ENCODE data around the gene SLC25A48. TPM values are rescaled to one million over a fixed set of nuclear protein-coding genes. Genes with fewer than 3 reads are reported as not detected.

The SLC25A48 gene
- polyA plus RNA-seq, 1 donor (not counting 4 experiments of a cell fraction or from before 2014, with no cell fraction given), result not detected

- H3K36me3 ChIP-seq (ENCODE audit: control insufficient read depth in 2 of 2, extremely low read depth in 1 of 2, insufficient read depth in 2 of 2, low read length in 2 of 2), result no peaks in the 10 kb centered on the region
- dilution Hi-C loops (cut with MboI; ENCODE audit: extremely low pct_ligation_motif_present, low sequenced_read_pairs), result loop anchor here (25.0 kb wide), 1 partner anchor 379 kb away; the partner anchor contains the start of gene TIFAB
- no peaks in the 10 kb centered on the region for H3K9me1 ChIP-seq (ENCODE audit: control insufficient read depth, extremely low read depth, insufficient read depth, low read length)
- H4K20me1 ChIP-seq (ENCODE audit: control insufficient read depth, extremely low read depth, insufficient read depth, low read length), result no peaks in the 10 kb centered on the region
- no peak overlapping the region for H3K4me3 ChIP-seq (ENCODE audit: control insufficient read depth in 2 of 3, extremely low read depth in 1 of 3, insufficient read depth in 2 of 3, low read depth in 1 of 3, low read length in 3 of 3)
- TF ChIP-seq CTCF (optimal IDR thresholded peaks at IDR 0.05 in 1 of 3, IDR thresholded peaks at IDR 0.05 in 1 of 3, conservative IDR thresholded peaks at IDR 0.05 in 1 of 3; ENCODE audit: extremely low read depth in 1 of 3, insufficient read depth in 2 of 3, low read length in 3 of 3) (no peak), EZH2 (IDR thresholded peaks at IDR 0.05; ENCODE audit: low read length) (no peak)
- H3K79me2 ChIP-seq (ENCODE audit: control insufficient read depth, insufficient read depth, low read length), result no peaks in the 10 kb centered on the region
- FAIRE-seq (no peak), DNase-seq (ENCODE audit: low read depth, low spot score) (no peak)
- H3K27ac ChIP-seq (ENCODE audit: control insufficient read depth, insufficient read depth, low read length), result no peak overlapping the region
- H3K27me3 ChIP-seq (ENCODE audit: control insufficient read depth, extremely low read depth, insufficient read depth, low read length), result peaks cover 11% of the 10 kb centered on the region
- no peak overlapping the region for H3K9ac ChIP-seq (ENCODE audit: control insufficient read depth, extremely low read depth, insufficient read depth, low read length)
- H3K4me1 ChIP-seq (ENCODE audit: control insufficient read depth, extremely low read depth, insufficient read depth, low read length), result peaks cover 5% of the 10 kb centered on the region
- H3K9me3 ChIP-seq (ENCODE audit: control insufficient read depth, low read depth, low read length), result no peaks in the 10 kb centered on the region
- H2AFZ ChIP-seq (ENCODE audit: control insufficient read depth, low read length), result no peak overlapping the region
- no peak overlapping the region for H3K4me2 ChIP-seq (ENCODE audit: control insufficient read depth, extremely low read depth, insufficient read depth, low read depth, low read length)
These were observed 6.5 kb downstream of the SLC25A48 start for GRCh38 chr5:135840959-135841358.

- FAIRE-seq, result no peak
- TF ChIP-seq EZH2 (IDR thresholded peaks at IDR 0.05; ENCODE audit: low read length) (no peak), CTCF (optimal IDR thresholded peaks at IDR 0.05 in 1 of 3, IDR thresholded peaks at IDR 0.05 in 1 of 3, conservative IDR thresholded peaks at IDR 0.05 in 1 of 3; ENCODE audit: extremely low read depth in 1 of 3, insufficient read depth in 2 of 3, low read length in 3 of 3) (no peak)
These were observed 8.3 kb downstream of the SLC25A48 start for GRCh38 chr5:135842737-135843136.

More at GRCh38 chr5:135842737-135843136, 8.3 kb downstream of the SLC25A48 start:
- Histone ChIP-seq H3K9me3 (ENCODE audit: control insufficient read depth, low read depth, low read length) (no peaks in the 10 kb centered on the region), H2AFZ (ENCODE audit: control insufficient read depth, low read length) (no peak overlapping the region), H3K79me2 (ENCODE audit: control insufficient read depth, insufficient read depth, low read length) (no peaks in the 10 kb centered on the region), H3K36me3 (ENCODE audit: control insufficient read depth in 2 of 2, extremely low read depth in 1 of 2, insufficient read depth in 2 of 2, low read length in 2 of 2) (no peaks in the 10 kb centered on the region), H3K27ac (ENCODE audit: control insufficient read depth, insufficient read depth, low read length) (no peak overlapping the region), H3K4me2 (ENCODE audit: control insufficient read depth, extremely low read depth, insufficient read depth, low read depth, low read length) (no peak overlapping the region), H4K20me1 (ENCODE audit: control insufficient read depth, extremely low read depth, insufficient read depth, low read length) (no peaks in the 10 kb centered on the region), H3K9ac (ENCODE audit: control insufficient read depth, extremely low read depth, insufficient read depth, low read length) (no peak overlapping the region), H3K4me1 (ENCODE audit: control insufficient read depth, extremely low read depth, insufficient read depth, low read length) (peaks cover 5% of the 10 kb centered on the region), H3K27me3 (ENCODE audit: control insufficient read depth, extremely low read depth, insufficient read depth, low read length) (no peaks in the 10 kb centered on the region), H3K9me1 (ENCODE audit: control insufficient read depth, extremely low read depth, insufficient read depth, low read length) (no peaks in the 10 kb centered on the region), H3K4me3 (ENCODE audit: control insufficient read depth in 2 of 3, extremely low read depth in 1 of 3, insufficient read depth in 2 of 3, low read depth in 1 of 3, low read length in 3 of 3) (no peak overlapping the region)
- dilution Hi-C loops (cut with MboI; ENCODE audit: extremely low pct_ligation_motif_present, low sequenced_read_pairs), result loop anchor here (25.0 kb wide), 1 partner anchor 380 kb away; the partner anchor contains the start of gene TIFAB
- DNase-seq (ENCODE audit: low read depth, low spot score), result no peak

Measured in keratinocyte (primary cell).